Skin of body (tissue), 2 donors: ENCODE measurements around the gene DMBT1. TPM values are rescaled to one million over a fixed set of nuclear protein-coding genes. Genes with fewer than 3 reads are reported as not detected.

Source experiments
- DNase-seq: peaks from one replicate; lab custom pipeline; 2025; lab: John Stamatoyannopoulos, UW
- total RNA-seq: library from RNA; depleted of rRNA; stranded (reverse); fragments of >200 nt; gene quantifications from one replicate; pipeline ENCODE4 v1.2.3, GENCODE V29; 2014

DMBT1 gene
- total RNA-seq, 1 donor from 2014 or later: 0.10 TPM

- no peak for DNase-seq
Measured at GRCh38 chr10:122665946-122666345, 105.4 kb downstream of the DMBT1 start.

GRCh38 chr10:122669045-122669444 is 108.5 kb downstream of the DMBT1 start:
- DNase-seq: no peak

- no peak for DNase-seq
Measured at GRCh38 chr10:122669842-122670241, 109.3 kb downstream of the DMBT1 start.

GRCh38 chr10:122671355-122671754 is 110.8 kb downstream of the DMBT1 start:
- no peak for DNase-seq

- no peak for DNase-seq
Measured at GRCh38 chr10:122672655-122673054, 112.1 kb downstream of the DMBT1 start.

- DNase-seq: no peak
Measured at GRCh38 chr10:122673269-122673668, 112.7 kb downstream of the DMBT1 start.

GRCh38 chr10:122673731-122674130 is 113.2 kb downstream of the DMBT1 start:
- DNase-seq: no peak

GRCh38 chr10:122674781-122675180 is 114.2 kb downstream of the DMBT1 start:
- no peak for DNase-seq

GRCh38 chr10:122675278-122675677 is 114.7 kb downstream of the DMBT1 start:
- no peak for DNase-seq

GRCh38 chr10:122678266-122678665 is 117.7 kb downstream of the DMBT1 start:
- no peak for DNase-seq

- DNase-seq: no peak
Measured at GRCh38 chr10:122682522-122682921, 122.0 kb downstream of the DMBT1 start.

- DNase-seq: no peak
Measured at GRCh38 chr10:122688293-122688989, 127.9 kb downstream of the DMBT1 start.

GRCh38 chr10:122689146-122689820 is 128.7 kb downstream of the DMBT1 start:
- DNase-seq: no peak

GRCh38 chr10:122692744-122693143 is 132.2 kb downstream of the DMBT1 start:
- no peak for DNase-seq

Other genes starting within 250 kb of the DMBT1 start
- 40.2 TPM for gene PLEKHA1, start 186.0 kb upstream of the DMBT1 start, total RNA-seq
- gene ARMS2, start 106.1 kb upstream of the DMBT1 start, total RNA-seq: not detected
- gene HTRA1, start 99.2 kb upstream of the DMBT1 start, total RNA-seq: 185 TPM
- not detected for gene C10orf120, start 139.1 kb downstream of the DMBT1 start, total RNA-seq